ENCODE data around the gene CCNL1. TPM values are rescaled to one million over a fixed set of nuclear protein-coding genes. Genes with fewer than 3 reads are reported as not detected.

Gene CCNL1
- total RNA-seq, 1 experiment from 2014 or later: 291 TPM

DNA sequence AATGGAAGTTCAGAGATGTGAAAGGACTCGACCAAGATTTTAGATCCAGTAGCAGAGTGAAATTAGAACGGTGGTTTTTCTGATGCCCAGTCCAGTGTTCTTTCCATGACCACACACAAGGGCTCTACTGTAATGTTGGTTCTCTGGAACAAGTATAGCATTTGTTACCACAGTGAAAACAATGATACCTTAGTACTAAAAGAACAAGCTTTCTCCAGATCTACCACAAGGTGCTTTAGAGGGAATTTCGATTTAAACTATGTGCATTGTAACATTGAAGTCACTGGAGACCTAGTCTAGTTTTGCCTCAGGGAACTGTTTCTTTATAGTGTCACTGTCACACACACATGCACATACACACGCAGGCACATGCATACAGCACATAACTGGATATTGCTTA, 12.8 kb upstream of the CCNL1 start:
- no TSS peak for BruUV-seq (replicated peaks)
- DNase-seq: no peak
- Mint-ChIP-seq H3K9me3 (ENCODE audit: low read depth, unreplicated experiment) (no peaks in the 10 kb centered on the region), H3K36me3 (ENCODE audit: insufficient read depth, unreplicated experiment) (peaks cover 27% of the 10 kb centered on the region), H3K4me1 (ENCODE audit: low read depth, unreplicated experiment) (peaks cover 33% of the 10 kb centered on the region), H3K27ac (ENCODE audit: unreplicated experiment) (peak overlapping the region; percentile 64), H3K4me3 (ENCODE audit: low read depth, unreplicated experiment) (peak overlapping the region; percentile 3), H3K27me3 (ENCODE audit: unreplicated experiment) (no peaks in the 10 kb centered on the region)
- intact Hi-C loops (cut with micrococcal nuclease; ENCODE audit: unreplicated experiment): no loop called here
- CTCF ChIA-PET: interaction anchor here (4.8 kb wide), 1 partner anchor 12 kb away, joined by 43 read pairs; the partner anchor contains the start of gene CCNL1
- TF ChIP-seq, protein P1, sequence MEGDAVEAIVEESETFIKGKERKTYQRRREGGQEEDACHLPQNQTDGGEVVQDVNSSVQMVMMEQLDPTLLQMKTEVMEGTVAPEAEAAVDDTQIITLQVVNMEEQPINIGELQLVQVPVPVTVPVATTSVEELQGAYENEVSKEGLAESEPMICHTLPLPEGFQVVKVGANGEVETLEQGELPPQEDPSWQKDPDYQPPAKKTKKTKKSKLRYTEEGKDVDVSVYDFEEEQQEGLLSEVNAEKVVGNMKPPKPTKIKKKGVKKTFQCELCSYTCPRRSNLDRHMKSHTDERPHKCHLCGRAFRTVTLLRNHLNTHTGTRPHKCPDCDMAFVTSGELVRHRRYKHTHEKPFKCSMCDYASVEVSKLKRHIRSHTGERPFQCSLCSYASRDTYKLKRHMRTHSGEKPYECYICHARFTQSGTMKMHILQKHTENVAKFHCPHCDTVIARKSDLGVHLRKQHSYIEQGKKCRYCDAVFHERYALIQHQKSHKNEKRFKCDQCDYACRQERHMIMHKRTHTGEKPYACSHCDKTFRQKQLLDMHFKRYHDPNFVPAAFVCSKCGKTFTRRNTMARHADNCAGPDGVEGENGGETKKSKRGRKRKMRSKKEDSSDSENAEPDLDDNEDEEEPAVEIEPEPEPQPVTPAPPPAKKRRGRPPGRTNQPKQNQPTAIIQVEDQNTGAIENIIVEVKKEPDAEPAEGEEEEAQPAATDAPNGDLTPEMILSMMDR (IDR thresholded peaks at IDR 0.05; ENCODE audit: unreplicated experiment): no peak

DNA sequence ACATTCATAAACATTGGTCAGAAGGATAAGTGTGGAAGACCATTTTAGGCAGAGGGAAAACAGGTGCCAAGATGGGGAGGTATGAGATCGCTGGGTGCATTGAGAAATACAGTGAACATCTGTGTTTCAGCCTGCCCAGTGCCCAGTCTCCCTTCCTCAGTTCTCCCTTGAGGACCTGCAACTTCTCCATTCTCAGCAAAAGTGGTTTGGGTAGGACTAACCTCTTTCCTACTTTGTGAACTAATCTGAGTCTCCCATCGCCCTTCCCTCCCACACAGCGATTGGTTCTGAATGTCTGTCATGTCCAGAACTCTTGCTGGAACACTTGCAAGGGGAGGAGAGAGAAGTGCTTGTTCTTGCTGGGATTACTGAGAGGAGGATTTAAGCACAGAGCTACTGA, 10.9 kb upstream of the CCNL1 start:
- Mint-ChIP-seq H3K4me3 (ENCODE audit: low read depth, unreplicated experiment) (no peak overlapping the region), H3K36me3 (ENCODE audit: insufficient read depth, unreplicated experiment) (peaks cover 18% of the 10 kb centered on the region), H3K9me3 (ENCODE audit: low read depth, unreplicated experiment) (no peaks in the 10 kb centered on the region), H3K27ac (ENCODE audit: unreplicated experiment) (no peak overlapping the region), H3K27me3 (ENCODE audit: unreplicated experiment) (no peaks in the 10 kb centered on the region), H3K4me1 (ENCODE audit: low read depth, unreplicated experiment) (peaks cover 36% of the 10 kb centered on the region)
- DNase-seq: no peak
- intact Hi-C loops (cut with micrococcal nuclease; ENCODE audit: unreplicated experiment): no loop called here
- no TSS peak for BruUV-seq (replicated peaks)
- TF ChIP-seq, protein P1 (IDR thresholded peaks at IDR 0.05; ENCODE audit: unreplicated experiment): no peak
- CTCF ChIA-PET: no interaction called here

DNA sequence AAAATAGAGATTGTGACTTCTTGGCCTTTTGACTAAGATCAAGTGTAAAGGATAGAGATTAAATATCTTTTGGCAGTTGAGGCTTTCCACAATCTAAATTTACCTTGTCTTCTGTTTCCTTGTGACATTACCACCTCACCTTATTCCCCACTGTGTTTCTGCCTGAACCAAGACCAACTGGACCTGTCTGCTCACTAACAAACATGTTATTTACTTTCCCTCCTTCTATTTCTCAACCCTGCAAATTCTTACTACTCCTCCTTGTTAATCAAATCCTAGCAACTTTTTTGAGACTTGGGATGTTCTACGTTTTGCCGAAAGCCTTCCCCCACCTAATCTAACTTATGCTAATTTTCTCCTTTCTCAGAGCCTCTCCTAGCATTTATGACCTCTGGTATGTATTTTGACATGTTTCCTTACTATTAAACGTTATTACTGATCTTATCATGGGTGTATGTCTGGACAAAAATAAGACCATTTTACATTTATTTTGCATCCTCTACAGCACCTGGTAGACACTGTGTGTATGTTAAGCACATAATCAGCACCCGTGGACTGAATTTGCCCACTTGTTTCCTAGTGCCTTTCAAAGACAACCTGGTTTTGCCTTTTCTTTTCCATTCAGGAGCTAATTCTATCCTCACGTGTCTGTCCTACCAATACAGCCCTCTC, 7.6 kb upstream of the CCNL1 start:
- Mint-ChIP-seq H3K27me3 (ENCODE audit: unreplicated experiment) (no peaks in the 10 kb centered on the region), H3K4me1 (ENCODE audit: low read depth, unreplicated experiment) (peaks cover 39% of the 10 kb centered on the region), H3K9me3 (ENCODE audit: low read depth, unreplicated experiment) (no peaks in the 10 kb centered on the region), H3K4me3 (ENCODE audit: low read depth, unreplicated experiment) (no peak overlapping the region), H3K27ac (ENCODE audit: unreplicated experiment) (peak overlapping the region; percentile 2), H3K36me3 (ENCODE audit: insufficient read depth, unreplicated experiment) (peaks cover 8% of the 10 kb centered on the region)
- TF ChIP-seq, protein P1 (IDR thresholded peaks at IDR 0.05; ENCODE audit: unreplicated experiment): no peak
- DNase-seq: no peak
- CTCF ChIA-PET: no interaction called here
- BruUV-seq (replicated peaks): no TSS peak
- intact Hi-C loops (cut with micrococcal nuclease; ENCODE audit: unreplicated experiment): loop anchor here (2.0 kb wide), 1 partner anchor 33 kb away; no protein-coding TSS in a partner anchor

DNA sequence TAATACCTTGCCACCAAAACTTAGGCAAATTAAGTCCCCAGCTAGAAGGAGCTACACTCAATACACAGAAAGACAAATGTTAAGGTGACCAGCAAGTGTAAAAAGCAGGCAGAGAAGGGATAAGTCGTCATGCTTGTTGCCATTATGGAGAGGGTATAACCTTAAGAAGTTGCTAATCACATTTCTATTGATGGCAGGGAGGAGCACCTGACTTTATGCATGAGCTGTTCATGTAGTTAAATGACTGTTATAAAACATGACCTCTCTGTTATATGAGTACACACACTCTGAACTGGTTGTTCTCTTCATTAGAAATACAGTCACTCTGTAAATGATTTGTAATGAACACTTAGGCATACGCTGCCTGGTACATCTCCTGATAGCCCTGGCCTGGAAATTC, 6.6 kb upstream of the CCNL1 start:
- no peak for DNase-seq
- Mint-ChIP-seq H3K27ac (ENCODE audit: unreplicated experiment) (peak overlapping the region; percentile 5), H3K4me3 (ENCODE audit: low read depth, unreplicated experiment) (no peak overlapping the region), H3K27me3 (ENCODE audit: unreplicated experiment) (no peaks in the 10 kb centered on the region), H3K9me3 (ENCODE audit: low read depth, unreplicated experiment) (no peaks in the 10 kb centered on the region), H3K36me3 (ENCODE audit: insufficient read depth, unreplicated experiment) (peaks cover 14% of the 10 kb centered on the region), H3K4me1 (ENCODE audit: low read depth, unreplicated experiment) (peaks cover 39% of the 10 kb centered on the region)
- intact Hi-C loops (cut with micrococcal nuclease; ENCODE audit: unreplicated experiment): loop anchor here (1.0 to 2.0 kb wide), 2 partner anchors 8 to 34 kb away; no protein-coding TSS in a partner anchor
- TF ChIP-seq, protein P1 (IDR thresholded peaks at IDR 0.05; ENCODE audit: unreplicated experiment): no peak
- CTCF ChIA-PET: interaction anchor here (1.2 kb wide), 1 partner anchor 35 kb away, joined by 7 read pairs; no protein-coding TSS in a partner anchor
- no TSS peak for BruUV-seq (replicated peaks)
